HL-60 (cell line): Measurements from ENCODE around the gene KRABD2.
A peak's percentile ranks its signal among the peaks of the same experiment; 100 is the strongest.

ENCODE experiments used
- DNase-seq, 2 experiments: peaks; one replicate each; pipeline ENCODE4 v3.0.0-alpha.2; 2010 to 2020; ENCODE audit warnings: low read depth in 1 of 2, low spot score in 1 of 2
- H3K27ac ChIP-seq: fragments of 250-450 bp; sonication (Bioruptor Pico); replicated peaks from 2 replicates; pipeline ENCODE4 v1.5.1; 2020; ENCODE audit warnings: mild to moderate bottlenecking, moderate library complexity
- H3K27me3 ChIP-seq: fragments of 250-450 bp; sonication (Bioruptor Pico); 2 replicates; pipeline ENCODE4 v1.5.1; 2021; ENCODE audit warnings: mild to moderate bottlenecking, moderate library complexity; ENCODE audit not compliant: insufficient read depth, poor library complexity, severe bottlenecking
- H3K4me3 ChIP-seq: replicated peaks from 2 replicates; pipeline ENCODE4 v1.5.1; 2011; ENCODE audit warnings: mild to moderate bottlenecking, control low read depth, low read length; ENCODE audit not compliant: insufficient read depth
- CTCF ChIP-seq: IDR thresholded peaks from one replicate; pipeline ENCODE4 v1.5.1; 2011; ENCODE audit warnings: low read length, control low read depth, inconsistent platforms; ENCODE audit not compliant: insufficient read depth
- GABPA ChIP-seq: IDR thresholded peaks from 2 replicates; pipeline ENCODE4 v1.6.1; 2012; ENCODE audit warnings: low read depth
- POLR2AphosphoS5 ChIP-seq: IDR thresholded peaks from 2 replicates; pipeline ENCODE4 v1.6.1; 2012; ENCODE audit warnings: low read depth
- REST ChIP-seq: IDR thresholded peaks from 2 replicates; pipeline ENCODE4 v1.6.1; 2012; ENCODE audit warnings: low read depth; ENCODE audit not compliant: insufficient replicate concordance
- SPI1 ChIP-seq: IDR thresholded peaks from 2 replicates; pipeline ENCODE4 v1.6.1; 2012; ENCODE audit warnings: low read depth, mild to moderate bottlenecking, borderline replicate concordance

KRABD2 gene

GRCh38 chr17:8386841-8387240 is 10.3 kb upstream of the KRABD2 start:
- TF ChIP-seq REST, result no peak
- TF ChIP-seq GABPA, result no peak
- no peak for DNase-seq
- H3K4me3 ChIP-seq, result no peak overlapping the region
- H3K27me3 ChIP-seq, result no peaks in the 10 kb centered on the region
- H3K27ac ChIP-seq, result no peak overlapping the region

GRCh38 chr17:8384801-8385378 is 8.4 kb upstream of the KRABD2 start:
- TF ChIP-seq CTCF (no peak), GABPA (no peak), REST (no peak), SPI1 (no peak), POLR2AphosphoS5 (no peak)
- Histone ChIP-seq H3K4me3 (no peak overlapping the region), H3K27me3 (no peaks in the 10 kb centered on the region), H3K27ac (no peak overlapping the region)
- no peak for DNase-seq

GRCh38 chr17:8383143-8383822 is 6.8 kb upstream of the KRABD2 start, which contains the start of gene RPL26:
RPL26 (minus strand) TSS chr17:8383193; CDS start chr17:8382310, 883 bp downstream.
- Histone ChIP-seq H3K4me3 (peak within 1 kb of the TSS; percentile 62), H3K27me3 (no peaks in the 10 kb centered on the region), H3K27ac (peak within 1 kb of the TSS; percentile 89)
- peak; percentile 29; the same call in 1 of the 2 replicates for TF ChIP-seq SPI1
- TF ChIP-seq CTCF, result peak; percentile 80
- TF ChIP-seq REST, result no peak
- 0 out of 2 replicates have a peak, but pooled peaks have one; percentile 28 for TF ChIP-seq GABPA
- peak; percentile 84; the same call in 1 of the 2 replicates for TF ChIP-seq POLR2AphosphoS5
- DNase-seq, result peak; percentile 87 to 93
